ENCODE data around the gene CDKN2A.

GRCh38 chr9:21945606-21946005 lies 48.6 kb downstream of the CDKN2A start:
- TF ChIP-seq EZH2 (IDR thresholded peaks at IDR 0.05; ENCODE audit: low read length): no peak
- TF ChIP-seq, protein P1, sequence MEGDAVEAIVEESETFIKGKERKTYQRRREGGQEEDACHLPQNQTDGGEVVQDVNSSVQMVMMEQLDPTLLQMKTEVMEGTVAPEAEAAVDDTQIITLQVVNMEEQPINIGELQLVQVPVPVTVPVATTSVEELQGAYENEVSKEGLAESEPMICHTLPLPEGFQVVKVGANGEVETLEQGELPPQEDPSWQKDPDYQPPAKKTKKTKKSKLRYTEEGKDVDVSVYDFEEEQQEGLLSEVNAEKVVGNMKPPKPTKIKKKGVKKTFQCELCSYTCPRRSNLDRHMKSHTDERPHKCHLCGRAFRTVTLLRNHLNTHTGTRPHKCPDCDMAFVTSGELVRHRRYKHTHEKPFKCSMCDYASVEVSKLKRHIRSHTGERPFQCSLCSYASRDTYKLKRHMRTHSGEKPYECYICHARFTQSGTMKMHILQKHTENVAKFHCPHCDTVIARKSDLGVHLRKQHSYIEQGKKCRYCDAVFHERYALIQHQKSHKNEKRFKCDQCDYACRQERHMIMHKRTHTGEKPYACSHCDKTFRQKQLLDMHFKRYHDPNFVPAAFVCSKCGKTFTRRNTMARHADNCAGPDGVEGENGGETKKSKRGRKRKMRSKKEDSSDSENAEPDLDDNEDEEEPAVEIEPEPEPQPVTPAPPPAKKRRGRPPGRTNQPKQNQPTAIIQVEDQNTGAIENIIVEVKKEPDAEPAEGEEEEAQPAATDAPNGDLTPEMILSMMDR (optimal IDR thresholded peaks at IDR 0.05 in 1 of 3, IDR thresholded peaks at IDR 0.05 in 1 of 3, conservative IDR thresholded peaks at IDR 0.05 in 1 of 3; ENCODE audit: extremely low read depth in 1 of 3, insufficient read depth in 2 of 3, low read length in 3 of 3): no peak
